ENCODE measurements around the gene TGFBI.

DNA sequence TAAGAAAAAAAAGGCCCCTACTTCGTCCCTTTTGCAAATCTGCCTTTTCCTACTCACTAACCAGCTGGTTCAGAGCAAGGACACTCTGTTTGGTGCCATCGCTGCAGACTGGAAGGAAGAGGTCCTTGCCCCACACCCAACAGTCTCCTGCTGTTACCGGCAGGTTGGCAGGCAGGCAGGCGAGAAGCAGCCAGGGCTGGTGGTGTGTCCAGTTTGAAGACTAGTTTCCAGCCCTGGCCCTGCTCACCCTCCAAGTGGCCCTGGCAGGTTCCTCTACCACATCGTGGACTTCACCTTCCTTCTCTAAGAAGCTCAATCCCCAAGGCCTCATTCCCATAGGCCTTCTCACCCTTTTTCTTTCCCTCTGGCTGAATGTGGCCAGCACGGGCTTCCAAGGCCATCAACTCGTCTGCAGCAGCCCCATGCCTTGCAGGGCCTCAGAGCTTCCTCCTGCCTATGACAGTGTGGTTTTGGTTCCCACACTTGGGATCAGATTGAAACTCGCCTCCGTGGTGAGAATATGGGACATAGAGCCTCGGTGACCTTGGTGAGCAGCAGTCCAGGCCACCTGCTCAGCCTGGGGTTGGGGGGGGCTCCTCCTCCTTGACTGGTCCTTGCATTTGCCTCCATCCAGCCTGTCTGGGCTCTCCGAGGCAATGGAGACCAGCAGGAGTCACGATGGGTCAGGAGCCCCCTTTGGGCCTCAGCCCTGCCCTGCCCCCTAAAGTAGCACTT lies 22.9 kb downstream of the TGFBI start:
- TF ChIP-seq, protein P1, sequence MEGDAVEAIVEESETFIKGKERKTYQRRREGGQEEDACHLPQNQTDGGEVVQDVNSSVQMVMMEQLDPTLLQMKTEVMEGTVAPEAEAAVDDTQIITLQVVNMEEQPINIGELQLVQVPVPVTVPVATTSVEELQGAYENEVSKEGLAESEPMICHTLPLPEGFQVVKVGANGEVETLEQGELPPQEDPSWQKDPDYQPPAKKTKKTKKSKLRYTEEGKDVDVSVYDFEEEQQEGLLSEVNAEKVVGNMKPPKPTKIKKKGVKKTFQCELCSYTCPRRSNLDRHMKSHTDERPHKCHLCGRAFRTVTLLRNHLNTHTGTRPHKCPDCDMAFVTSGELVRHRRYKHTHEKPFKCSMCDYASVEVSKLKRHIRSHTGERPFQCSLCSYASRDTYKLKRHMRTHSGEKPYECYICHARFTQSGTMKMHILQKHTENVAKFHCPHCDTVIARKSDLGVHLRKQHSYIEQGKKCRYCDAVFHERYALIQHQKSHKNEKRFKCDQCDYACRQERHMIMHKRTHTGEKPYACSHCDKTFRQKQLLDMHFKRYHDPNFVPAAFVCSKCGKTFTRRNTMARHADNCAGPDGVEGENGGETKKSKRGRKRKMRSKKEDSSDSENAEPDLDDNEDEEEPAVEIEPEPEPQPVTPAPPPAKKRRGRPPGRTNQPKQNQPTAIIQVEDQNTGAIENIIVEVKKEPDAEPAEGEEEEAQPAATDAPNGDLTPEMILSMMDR (conservative IDR thresholded peaks at IDR 0.05 in 1 of 2, IDR thresholded peaks at IDR 0.05 in 1 of 2; ENCODE audit: low read depth in 1 of 2, low read length in 2 of 2), result no peak
- TF ChIP-seq EZH2 (IDR thresholded peaks at IDR 0.05; ENCODE audit: low read length, missing control alignments), result no peak

All from fibroblast of lung (primary cell).